ENCODE measurements around the gene PCDH1. TPM values are rescaled to one million over a fixed set of nuclear protein-coding genes. Genes with fewer than 3 reads are reported as not detected.

PCDH1 gene
- total and polyA plus RNA-seq, 2 of the 8 experiments (the other 6 are each of a cell fraction or from before 2014, with no cell fraction given): 101 to 102 TPM

GRCh38 chr5:141810702-141811101 is 67.5 kb downstream of the PCDH1 start (continued):
- TF ChIP-seq NRF1 (IDR thresholded peaks at IDR 0.05; ENCODE audit: low read depth, low read length) (no peak), POLR2A (IDR thresholded peaks at IDR 0.05; ENCODE audit: control extremely low read depth in 1 of 2, low read depth in 2 of 2, low read length in 2 of 2) (no peak), RNF2 (IDR thresholded peaks at IDR 0.05; ENCODE audit: borderline replicate concordance, low read depth, low read length, missing control alignments, poor library complexity, severe bottlenecking) (no peak), CBX5 (IDR thresholded peaks at IDR 0.05; ENCODE audit: low read depth, low read length) (no peak)

All from H1 (cell line).